Calu3 (cell line): ENCODE data around the gene LIN28B. TPM values are rescaled to one million over a fixed set of nuclear protein-coding genes. Genes with fewer than 3 reads are reported as not detected.
"Not testable (repeated sequence)": the region's sequence is repeated elsewhere in the genome, so short reads cannot be mapped to it uniquely, and the experiment has no call there.

Experiments
- BruUV-seq: library from RNA; stranded (reverse); fragments of 400-500 nt; replicated peaks from 2 replicates; lab custom pipeline; 2021; lab: Mats Ljungman, UMichigan
- CTCF ChIA-PET: fragments of 300-600 bp; sonication (Branson Sonifier 250); formaldehyde crosslinking; loops from one replicate; lab custom pipeline; 2022; ENCODE audit warnings: antibody characterized with exemption; lab: Charles Lee
- DNase-seq: peaks from one replicate; pipeline ENCODE4 v3.0.0; 2022
- H3K27ac Mint-ChIP-seq: one replicate; pipeline ENCODE4 v1.8.0; 2022; ENCODE audit warnings: mixed read lengths; ENCODE audit not compliant: unreplicated experiment
- H3K27me3 Mint-ChIP-seq: one replicate; pipeline ENCODE4 v1.8.0; 2022; ENCODE audit warnings: mixed read lengths; ENCODE audit not compliant: unreplicated experiment
- H3K36me3 Mint-ChIP-seq: one replicate; pipeline ENCODE4 v1.8.0; 2022; ENCODE audit warnings: mild to moderate bottlenecking, moderate library complexity, mixed read lengths; ENCODE audit not compliant: insufficient read depth, unreplicated experiment
- H3K4me1 Mint-ChIP-seq: one replicate; pipeline ENCODE4 v1.8.0; 2022; ENCODE audit warnings: mild to moderate bottlenecking, low read depth, mixed read lengths; ENCODE audit not compliant: unreplicated experiment
- H3K4me3 Mint-ChIP-seq: one replicate; pipeline ENCODE4 v1.8.0; 2022; ENCODE audit warnings: mild to moderate bottlenecking, low read depth, moderate library complexity, mixed read lengths; ENCODE audit not compliant: unreplicated experiment
- H3K9me3 Mint-ChIP-seq: one replicate; pipeline ENCODE4 v1.8.0; 2022; ENCODE audit warnings: low read depth, mixed read lengths; ENCODE audit not compliant: unreplicated experiment
- intact Hi-C: fragments of 100-400 bp; cut with micrococcal nuclease; formaldehyde crosslinking; loops from one replicate; pipeline ENCODE4 v1.10.0; 2022; ENCODE audit not compliant: unreplicated experiment
- total RNA-seq: library from RNA; stranded (reverse); gene quantifications from 2 replicates; pipeline ENCODE4 v1.2.3, GENCODE V29; 2022
- TF ChIP-seq, protein P1 (sequence below): fragments of 200-600 bp; IDR thresholded peaks from one replicate; pipeline ENCODE4 v1.8.0; 2022; ENCODE audit warnings: antibody characterized with exemption; ENCODE audit not compliant: unreplicated experiment

Gene LIN28B
- total RNA-seq, 1 experiment from 2014 or later = not detected

DNA sequence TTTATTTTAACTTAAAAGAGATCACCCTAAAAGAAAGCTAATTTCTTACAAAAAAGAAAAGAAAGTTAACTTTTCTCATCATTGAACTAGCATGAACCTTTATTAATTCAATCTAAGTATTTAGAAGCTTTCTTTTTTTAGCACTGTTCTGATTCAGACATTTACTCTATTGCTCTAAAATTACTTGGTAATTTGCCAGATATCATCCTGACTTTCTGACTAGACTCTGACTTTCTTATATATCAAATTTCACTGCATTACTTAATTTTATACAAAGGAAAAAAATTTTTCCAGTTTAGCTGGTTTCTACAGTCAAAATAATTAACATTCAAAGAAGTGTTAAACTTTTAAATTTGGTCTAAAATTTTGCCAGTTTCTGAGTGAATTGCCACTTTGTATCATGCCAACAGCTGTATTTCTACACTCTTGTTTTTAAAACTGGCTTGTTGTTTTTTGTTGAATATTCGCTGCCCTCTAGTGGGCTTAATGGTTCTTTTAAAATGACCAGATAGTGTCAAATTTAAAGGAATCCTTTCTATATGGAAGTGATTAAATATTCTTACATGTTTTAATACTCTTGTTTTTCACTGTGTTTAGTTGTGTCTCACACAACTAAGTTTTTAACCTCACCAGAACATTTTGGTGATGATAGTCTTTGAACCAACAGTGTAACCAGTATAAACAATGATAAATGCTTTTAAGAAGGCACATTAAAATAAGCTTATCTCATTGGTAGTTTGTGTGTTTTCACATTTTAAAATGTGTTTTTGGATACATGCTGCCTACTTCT is 120.9 kb downstream of the LIN28B start:
- CTCF ChIA-PET = interaction anchor here (1.5 kb wide), 1 partner anchor 288 kb away, joined by 21 read pairs; no protein-coding TSS in a partner anchor
- DNase-seq = no peak
- Mint-ChIP-seq H3K27ac (no peak overlapping the region), H3K4me3 (no peak overlapping the region), H3K9me3 (no peaks in the 10 kb centered on the region), H3K4me1 (no peaks in the 10 kb centered on the region), H3K36me3 (no peaks in the 10 kb centered on the region), H3K27me3 (no peaks in the 10 kb centered on the region)
- TF ChIP-seq, protein P1, sequence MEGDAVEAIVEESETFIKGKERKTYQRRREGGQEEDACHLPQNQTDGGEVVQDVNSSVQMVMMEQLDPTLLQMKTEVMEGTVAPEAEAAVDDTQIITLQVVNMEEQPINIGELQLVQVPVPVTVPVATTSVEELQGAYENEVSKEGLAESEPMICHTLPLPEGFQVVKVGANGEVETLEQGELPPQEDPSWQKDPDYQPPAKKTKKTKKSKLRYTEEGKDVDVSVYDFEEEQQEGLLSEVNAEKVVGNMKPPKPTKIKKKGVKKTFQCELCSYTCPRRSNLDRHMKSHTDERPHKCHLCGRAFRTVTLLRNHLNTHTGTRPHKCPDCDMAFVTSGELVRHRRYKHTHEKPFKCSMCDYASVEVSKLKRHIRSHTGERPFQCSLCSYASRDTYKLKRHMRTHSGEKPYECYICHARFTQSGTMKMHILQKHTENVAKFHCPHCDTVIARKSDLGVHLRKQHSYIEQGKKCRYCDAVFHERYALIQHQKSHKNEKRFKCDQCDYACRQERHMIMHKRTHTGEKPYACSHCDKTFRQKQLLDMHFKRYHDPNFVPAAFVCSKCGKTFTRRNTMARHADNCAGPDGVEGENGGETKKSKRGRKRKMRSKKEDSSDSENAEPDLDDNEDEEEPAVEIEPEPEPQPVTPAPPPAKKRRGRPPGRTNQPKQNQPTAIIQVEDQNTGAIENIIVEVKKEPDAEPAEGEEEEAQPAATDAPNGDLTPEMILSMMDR = peak; percentile 19
- intact Hi-C loops = loop anchor here (1.0 to 2.0 kb wide), 5 partner anchors 81 to 287 kb away; partner anchors contain the start of gene HACE1
- BruUV-seq = no TSS peak

DNA sequence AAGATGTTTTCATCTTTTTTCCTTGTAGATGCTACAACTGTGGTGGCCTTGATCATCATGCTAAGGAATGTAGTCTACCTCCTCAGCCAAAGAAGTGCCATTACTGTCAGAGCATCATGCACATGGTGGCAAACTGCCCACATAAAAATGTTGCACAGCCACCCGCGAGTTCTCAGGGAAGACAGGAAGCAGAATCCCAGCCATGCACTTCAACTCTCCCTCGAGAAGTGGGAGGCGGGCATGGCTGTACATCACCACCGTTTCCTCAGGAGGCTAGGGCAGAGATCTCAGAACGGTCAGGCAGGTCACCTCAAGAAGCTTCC is 121.4 kb downstream of the LIN28B start:
- intact Hi-C loops = loop anchor here (1.0 to 2.0 kb wide), 4 partner anchors 136 to 288 kb away; partner anchors contain the start of gene HACE1
- CTCF ChIA-PET = interaction anchor here (1.5 kb wide), 1 partner anchor 289 kb away, joined by 21 read pairs; no protein-coding TSS in a partner anchor
- H3K27me3 Mint-ChIP-seq = no peaks in the 10 kb centered on the region
- no peak overlapping the region for H3K4me3 Mint-ChIP-seq
- TF ChIP-seq, protein P1 = no peak
- H3K9me3 Mint-ChIP-seq = no peaks in the 10 kb centered on the region
- no TSS peak for BruUV-seq
- DNase-seq = no peak
- no peaks in the 10 kb centered on the region for H3K36me3 Mint-ChIP-seq
- no peaks in the 10 kb centered on the region for H3K4me1 Mint-ChIP-seq
- no peak overlapping the region for H3K27ac Mint-ChIP-seq

DNA sequence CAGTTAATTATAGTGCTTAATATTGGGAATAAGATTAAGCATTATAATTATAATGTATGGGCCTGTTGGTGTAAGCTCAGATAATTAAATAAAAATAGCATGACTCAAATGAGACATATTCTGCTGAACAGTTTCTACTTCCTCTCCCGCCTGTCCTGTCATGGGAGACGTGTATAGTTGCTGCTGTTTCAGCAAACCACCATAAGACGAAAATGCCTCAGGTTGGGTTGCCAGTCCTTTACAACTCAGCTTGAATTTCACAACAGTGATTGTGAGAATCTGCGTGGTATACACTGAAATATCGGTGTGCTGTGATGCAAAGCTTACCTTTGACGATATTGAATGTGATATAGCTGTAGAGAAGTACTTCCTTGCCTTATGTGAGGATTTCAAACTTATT is 123.4 kb downstream of the LIN28B start:
- DNase-seq = no peak
- CTCF ChIA-PET = no interaction called here
- H3K27ac Mint-ChIP-seq = no peak overlapping the region
- intact Hi-C loops = no loop called here
- TF ChIP-seq, protein P1 = no peak
- H3K4me1 Mint-ChIP-seq = no peaks in the 10 kb centered on the region
- H3K27me3 Mint-ChIP-seq = no peaks in the 10 kb centered on the region
- no TSS peak for BruUV-seq
- no peaks in the 10 kb centered on the region for H3K36me3 Mint-ChIP-seq
- H3K4me3 Mint-ChIP-seq = no peak overlapping the region
- H3K9me3 Mint-ChIP-seq = no peaks in the 10 kb centered on the region

DNA sequence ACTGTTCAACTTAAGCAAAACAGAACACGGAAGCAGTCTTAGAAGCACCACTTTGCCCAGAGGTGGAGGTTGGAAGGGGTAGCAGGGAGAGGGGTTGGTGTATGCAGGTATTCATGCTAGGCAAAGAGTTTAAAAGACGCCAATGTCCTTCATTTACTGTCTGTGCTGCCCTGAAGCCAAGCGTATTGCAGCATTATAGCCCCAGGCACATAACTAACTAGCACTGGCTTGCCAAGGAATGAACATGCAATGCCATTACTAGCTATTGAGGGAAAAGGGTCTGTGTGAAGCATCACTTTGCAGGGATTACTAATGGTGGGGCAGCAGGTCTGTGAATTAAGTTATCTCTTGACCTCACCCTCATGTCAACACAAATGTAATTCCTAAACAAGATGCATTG is 124.8 kb downstream of the LIN28B start:
- H3K4me3 Mint-ChIP-seq, H3K27me3 Mint-ChIP-seq, H3K4me1 Mint-ChIP-seq, H3K27ac Mint-ChIP-seq, BruUV-seq, DNase-seq, H3K36me3 Mint-ChIP-seq, H3K9me3 Mint-ChIP-seq, intact Hi-C loops, CTCF ChIA-PET: not testable (repeated sequence)
